ENCODE measurements around the gene GPR180. TPM values are rescaled to one million over a fixed set of nuclear protein-coding genes. Genes with fewer than 3 reads are reported as not detected.
A peak's percentile ranks its signal among the peaks of the same experiment; 100 is the strongest.
"Not testable (repeated sequence)": the region's sequence is repeated elsewhere in the genome, so short reads cannot be mapped to it uniquely, and the experiment has no call there.

GPR180 gene
- total RNA-seq, 1 experiment from 2014 or later, result 5.0 TPM

- no peak for TF ChIP-seq NFE2L1 (CRISPR knock-in tag; IDR thresholded peaks at IDR 0.05)
- TF ChIP-seq CBFB (CRISPR knock-in tag; IDR thresholded peaks at IDR 0.05; ENCODE audit: low read depth), result no peak
- TF ChIP-seq NFYB (CRISPR knock-in tag; conservative IDR thresholded peaks at IDR 0.05; ENCODE audit: low read depth), result no peak
- TF ChIP-seq SP1 (CRISPR knock-in tag; conservative IDR thresholded peaks at IDR 0.05), result no peak
- TF ChIP-seq, protein P1, sequence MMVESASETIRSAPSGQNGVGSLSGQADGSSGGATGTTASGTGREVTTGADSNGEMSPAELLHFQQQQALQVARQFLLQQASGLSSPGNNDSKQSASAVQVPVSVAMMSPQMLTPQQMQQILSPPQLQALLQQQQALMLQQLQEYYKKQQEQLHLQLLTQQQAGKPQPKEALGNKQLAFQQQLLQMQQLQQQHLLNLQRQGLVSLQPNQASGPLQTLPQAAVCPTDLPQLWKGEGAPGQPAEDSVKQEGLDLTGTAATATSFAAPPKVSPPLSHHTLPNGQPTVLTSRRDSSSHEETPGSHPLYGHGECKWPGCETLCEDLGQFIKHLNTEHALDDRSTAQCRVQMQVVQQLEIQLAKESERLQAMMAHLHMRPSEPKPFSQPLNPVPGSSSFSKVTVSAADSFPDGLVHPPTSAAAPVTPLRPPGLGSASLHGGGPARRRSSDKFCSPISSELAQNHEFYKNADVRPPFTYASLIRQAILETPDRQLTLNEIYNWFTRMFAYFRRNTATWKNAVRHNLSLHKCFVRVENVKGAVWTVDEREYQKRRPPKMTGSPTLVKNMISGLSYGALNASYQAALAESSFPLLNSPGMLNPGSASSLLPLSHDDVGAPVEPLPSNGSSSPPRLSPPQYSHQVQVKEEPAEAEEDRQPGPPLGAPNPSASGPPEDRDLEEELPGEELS (CRISPR knock-in tag; IDR thresholded peaks at IDR 0.05), result no peak
- TF ChIP-seq TCF7 (CRISPR knock-in tag; IDR thresholded peaks at IDR 0.05; ENCODE audit: low read depth), result no peak
- TF ChIP-seq, protein P2, sequence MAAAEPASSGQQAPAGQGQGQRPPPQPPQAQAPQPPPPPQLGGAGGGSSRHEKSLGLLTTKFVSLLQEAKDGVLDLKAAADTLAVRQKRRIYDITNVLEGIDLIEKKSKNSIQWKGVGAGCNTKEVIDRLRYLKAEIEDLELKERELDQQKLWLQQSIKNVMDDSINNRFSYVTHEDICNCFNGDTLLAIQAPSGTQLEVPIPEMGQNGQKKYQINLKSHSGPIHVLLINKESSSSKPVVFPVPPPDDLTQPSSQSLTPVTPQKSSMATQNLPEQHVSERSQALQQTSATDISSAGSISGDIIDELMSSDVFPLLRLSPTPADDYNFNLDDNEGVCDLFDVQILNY (CRISPR knock-in tag; IDR thresholded peaks at IDR 0.05), result no peak
- TF ChIP-seq ELF4 (CRISPR knock-in tag; IDR thresholded peaks at IDR 0.05; ENCODE audit: low read depth), result no peak
- no peak for TF ChIP-seq JUN (CRISPR knock-in tag; IDR thresholded peaks at IDR 0.05)
- TF ChIP-seq, protein P3, sequence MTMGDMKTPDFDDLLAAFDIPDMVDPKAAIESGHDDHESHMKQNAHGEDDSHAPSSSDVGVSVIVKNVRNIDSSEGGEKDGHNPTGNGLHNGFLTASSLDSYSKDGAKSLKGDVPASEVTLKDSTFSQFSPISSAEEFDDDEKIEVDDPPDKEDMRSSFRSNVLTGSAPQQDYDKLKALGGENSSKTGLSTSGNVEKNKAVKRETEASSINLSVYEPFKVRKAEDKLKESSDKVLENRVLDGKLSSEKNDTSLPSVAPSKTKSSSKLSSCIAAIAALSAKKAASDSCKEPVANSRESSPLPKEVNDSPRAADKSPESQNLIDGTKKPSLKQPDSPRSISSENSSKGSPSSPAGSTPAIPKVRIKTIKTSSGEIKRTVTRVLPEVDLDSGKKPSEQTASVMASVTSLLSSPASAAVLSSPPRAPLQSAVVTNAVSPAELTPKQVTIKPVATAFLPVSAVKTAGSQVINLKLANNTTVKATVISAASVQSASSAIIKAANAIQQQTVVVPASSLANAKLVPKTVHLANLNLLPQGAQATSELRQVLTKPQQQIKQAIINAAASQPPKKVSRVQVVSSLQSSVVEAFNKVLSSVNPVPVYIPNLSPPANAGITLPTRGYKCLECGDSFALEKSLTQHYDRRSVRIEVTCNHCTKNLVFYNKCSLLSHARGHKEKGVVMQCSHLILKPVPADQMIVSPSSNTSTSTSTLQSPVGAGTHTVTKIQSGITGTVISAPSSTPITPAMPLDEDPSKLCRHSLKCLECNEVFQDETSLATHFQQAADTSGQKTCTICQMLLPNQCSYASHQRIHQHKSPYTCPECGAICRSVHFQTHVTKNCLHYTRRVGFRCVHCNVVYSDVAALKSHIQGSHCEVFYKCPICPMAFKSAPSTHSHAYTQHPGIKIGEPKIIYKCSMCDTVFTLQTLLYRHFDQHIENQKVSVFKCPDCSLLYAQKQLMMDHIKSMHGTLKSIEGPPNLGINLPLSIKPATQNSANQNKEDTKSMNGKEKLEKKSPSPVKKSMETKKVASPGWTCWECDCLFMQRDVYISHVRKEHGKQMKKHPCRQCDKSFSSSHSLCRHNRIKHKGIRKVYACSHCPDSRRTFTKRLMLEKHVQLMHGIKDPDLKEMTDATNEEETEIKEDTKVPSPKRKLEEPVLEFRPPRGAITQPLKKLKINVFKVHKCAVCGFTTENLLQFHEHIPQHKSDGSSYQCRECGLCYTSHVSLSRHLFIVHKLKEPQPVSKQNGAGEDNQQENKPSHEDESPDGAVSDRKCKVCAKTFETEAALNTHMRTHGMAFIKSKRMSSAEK (CRISPR knock-in tag; IDR thresholded peaks at IDR 0.05; ENCODE audit: borderline replicate concordance), result no peak
- TF ChIP-seq ESRRA (CRISPR knock-in tag; IDR thresholded peaks at IDR 0.05; ENCODE audit: borderline replicate concordance), result no peak
- no peak for TF ChIP-seq FOXJ3 (CRISPR knock-in tag; IDR thresholded peaks at IDR 0.05; ENCODE audit: borderline replicate concordance)
- TF ChIP-seq SMAD3 (CRISPR knock-in tag; IDR thresholded peaks at IDR 0.05; ENCODE audit: borderline replicate concordance), result no peak
- TF ChIP-seq GTF2I (CRISPR knock-in tag; conservative IDR thresholded peaks at IDR 0.05), result no peak
- no peak for TF ChIP-seq ZNF512 (CRISPR knock-in tag; IDR thresholded peaks at IDR 0.05; ENCODE audit: borderline replicate concordance)
- no peak for DNase-seq (ENCODE audit: low spot score)
- peak; percentile 74 for ATAC-seq
- Mint-ChIP-seq H3K27me3 (ENCODE audit: low read depth) (no peaks in the 10 kb centered on the region), H3K36me3 (peaks cover 2% of the 10 kb centered on the region; the same call in 1 of the 2 replicates), H3K4me1 (peaks cover 34% of the 10 kb centered on the region), H3K9me3 (no peaks in the 10 kb centered on the region), H3K4me3 (no peak overlapping the region), H3K27ac (no peak overlapping the region)
- POLR2A ChIA-PET, result no interaction called here
- CTCF ChIA-PET, result interaction anchor here (0.9 to 1.2 kb wide), 2 partner anchors 12 to 15 kb away, joined by 3 read pairs; no protein-coding TSS in a partner anchor
Measured at GRCh38 chr13:94632226-94632980, 30.7 kb downstream of the GPR180 start.

GRCh38 chr13:94636096-94636495 lies 34.4 kb downstream of the GPR180 start:
- POLR2A ChIA-PET; H3K27me3 Mint-ChIP-seq (ENCODE audit: low read depth); ATAC-seq; DNase-seq (ENCODE audit: low spot score); H3K27ac Mint-ChIP-seq; H3K36me3 Mint-ChIP-seq; CTCF ChIA-PET; H3K9me3 Mint-ChIP-seq; H3K4me3 Mint-ChIP-seq: not testable (repeated sequence)
- peaks cover 34% of the 10 kb centered on the region for H3K4me1 Mint-ChIP-seq

Measured in WTC11 (cell line).